Measurements from ENCODE around the gene DOCK10. TPM values are rescaled to one million over a fixed set of nuclear protein-coding genes. Genes with fewer than 3 reads are reported as not detected.

DOCK10 gene
- total RNA-seq, 1 experiment from 2014 or later = 28.9 TPM

- H3K4me3 ChIP-seq = no peak overlapping the region
- no peak overlapping the region for H2AFZ ChIP-seq
- no peaks in the 10 kb centered on the region; the same call in 1 of the 2 replicates for H3K9me2 ChIP-seq (ENCODE audit: insufficient read depth)
- BruUV-seq (replicated peaks) = no TSS peak
- no peaks in the 10 kb centered on the region for H3F3A ChIP-seq (ENCODE audit: insufficient read depth, low read depth)
- no peak overlapping the region for H3K27ac ChIP-seq
- CTCF ChIA-PET = no interaction called here
- intact Hi-C loops (cut with micrococcal nuclease; ENCODE audit: unreplicated experiment) = loop anchor here (5.0 kb wide), 2 partner anchors 70 to 730 kb away; no protein-coding TSS in a partner anchor
- POLR2A ChIA-PET (ENCODE audit: unreplicated experiment) = no interaction called here
- no peaks in the 10 kb centered on the region for H3K27me3 ChIP-seq (ENCODE audit: insufficient read depth, low read depth)
- H4K20me1 ChIP-seq (ENCODE audit: insufficient read depth) = no peaks in the 10 kb centered on the region
- no peaks in the 10 kb centered on the region for H3K9me3 ChIP-seq (ENCODE audit: insufficient read depth, low read depth)
- H3K4me1 ChIP-seq (replicated peaks; ENCODE audit: insufficient read depth) = no peaks in the 10 kb centered on the region
- no peak overlapping the region for H3K4me2 ChIP-seq
- H3K36me3 ChIP-seq (ENCODE audit: low read depth) = no peaks in the 10 kb centered on the region
- H3K79me2 ChIP-seq (ENCODE audit: low read depth) = no peaks in the 10 kb centered on the region
- no peak for TF ChIP-seq EZH2 (IDR thresholded peaks at IDR 0.05; ENCODE audit: low read depth)
- no peak for TF ChIP-seq CTCF (conservative IDR thresholded peaks at IDR 0.05)
- no peak for DNase-seq
Observed at GRCh38 chr2:224931956-224932355, 110.3 kb downstream of the DOCK10 start.

- Histone ChIP-seq H3K9me2 (ENCODE audit: insufficient read depth) (no peaks in the 10 kb centered on the region; the same call in 1 of the 2 replicates), H3F3A (ENCODE audit: insufficient read depth, low read depth) (no peaks in the 10 kb centered on the region), H3K36me3 (ENCODE audit: low read depth) (no peaks in the 10 kb centered on the region), H3K4me2 (no peak overlapping the region), H3K27ac (no peak overlapping the region), H2AFZ (no peak overlapping the region), H3K9me3 (ENCODE audit: insufficient read depth, low read depth) (no peaks in the 10 kb centered on the region), H3K79me2 (ENCODE audit: low read depth) (no peaks in the 10 kb centered on the region), H3K4me3 (no peak overlapping the region), H4K20me1 (ENCODE audit: insufficient read depth) (no peaks in the 10 kb centered on the region), H3K4me1 (replicated peaks; ENCODE audit: insufficient read depth) (no peaks in the 10 kb centered on the region), H3K27me3 (ENCODE audit: insufficient read depth, low read depth) (no peaks in the 10 kb centered on the region)
- peak; percentile 39; the same call in 1 of the 2 replicates for TF ChIP-seq CTCF (conservative IDR thresholded peaks at IDR 0.05)
- no peak for TF ChIP-seq EZH2 (IDR thresholded peaks at IDR 0.05; ENCODE audit: low read depth)
- ChIA-PET POLR2A (ENCODE audit: unreplicated experiment) (no interaction called here), CTCF (no interaction called here)
- intact Hi-C loops (cut with micrococcal nuclease; ENCODE audit: unreplicated experiment) = loop anchor here (5.0 kb wide), 2 partner anchors 71 to 731 kb away; no protein-coding TSS in a partner anchor
- no peak for DNase-seq
- BruUV-seq (replicated peaks) = no TSS peak
Observed at GRCh38 chr2:224930990-224931389, 111.3 kb downstream of the DOCK10 start.

GRCh38 chr2:224930124-224930523 lies 112.1 kb downstream of the DOCK10 start:
- Histone ChIP-seq H3K79me2 (ENCODE audit: low read depth) (no peaks in the 10 kb centered on the region), H3K9me2 (ENCODE audit: insufficient read depth) (no peaks in the 10 kb centered on the region; the same call in 1 of the 2 replicates), H4K20me1 (ENCODE audit: insufficient read depth) (no peaks in the 10 kb centered on the region), H2AFZ (no peak overlapping the region), H3K4me3 (no peak overlapping the region), H3K9me3 (ENCODE audit: insufficient read depth, low read depth) (no peaks in the 10 kb centered on the region), H3K4me2 (no peak overlapping the region), H3K4me1 (replicated peaks; ENCODE audit: insufficient read depth) (no peaks in the 10 kb centered on the region), H3F3A (ENCODE audit: insufficient read depth, low read depth) (no peaks in the 10 kb centered on the region), H3K36me3 (ENCODE audit: low read depth) (no peaks in the 10 kb centered on the region), H3K27me3 (ENCODE audit: insufficient read depth, low read depth) (no peaks in the 10 kb centered on the region), H3K27ac (no peak overlapping the region)
- TF ChIP-seq EZH2 (IDR thresholded peaks at IDR 0.05; ENCODE audit: low read depth) = no peak
- no peak for TF ChIP-seq CTCF (conservative IDR thresholded peaks at IDR 0.05)
- ChIA-PET POLR2A (ENCODE audit: unreplicated experiment) (interaction anchor here (0.6 kb wide), 1 partner anchor 236 kb away, joined by 4 read pairs; no protein-coding TSS in a partner anchor), CTCF (no interaction called here)
- no TSS peak for BruUV-seq (replicated peaks)
- intact Hi-C loops (cut with micrococcal nuclease; ENCODE audit: unreplicated experiment) = loop anchor here (5.0 kb wide), 2 partner anchors 72 to 732 kb away; no protein-coding TSS in a partner anchor
- no peak for DNase-seq

Measured in PC-9 (cell line).